HG03196 (cell line): ENCODE measurements around the gene CCDC137.
"Not testable (repeated sequence)": the region's sequence is repeated elsewhere in the genome, so short reads cannot be mapped to it uniquely, and the experiment has no call there.

ENCODE experiments used
- ATAC-seq: cut with Tn5 transposase; IDR thresholded peaks from one replicate; pipeline ENCODE4 v1.9.1; 2021; ENCODE audit not compliant: unreplicated experiment

CCDC137 gene, protein sequence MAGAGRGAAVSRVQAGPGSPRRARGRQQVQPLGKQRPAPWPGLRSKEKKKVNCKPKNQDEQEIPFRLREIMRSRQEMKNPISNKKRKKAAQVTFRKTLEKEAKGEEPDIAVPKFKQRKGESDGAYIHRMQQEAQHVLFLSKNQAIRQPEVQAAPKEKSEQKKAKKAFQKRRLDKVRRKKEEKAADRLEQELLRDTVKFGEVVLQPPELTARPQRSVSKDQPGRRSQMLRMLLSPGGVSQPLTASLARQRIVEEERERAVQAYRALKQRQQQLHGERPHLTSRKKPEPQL

DNA sequence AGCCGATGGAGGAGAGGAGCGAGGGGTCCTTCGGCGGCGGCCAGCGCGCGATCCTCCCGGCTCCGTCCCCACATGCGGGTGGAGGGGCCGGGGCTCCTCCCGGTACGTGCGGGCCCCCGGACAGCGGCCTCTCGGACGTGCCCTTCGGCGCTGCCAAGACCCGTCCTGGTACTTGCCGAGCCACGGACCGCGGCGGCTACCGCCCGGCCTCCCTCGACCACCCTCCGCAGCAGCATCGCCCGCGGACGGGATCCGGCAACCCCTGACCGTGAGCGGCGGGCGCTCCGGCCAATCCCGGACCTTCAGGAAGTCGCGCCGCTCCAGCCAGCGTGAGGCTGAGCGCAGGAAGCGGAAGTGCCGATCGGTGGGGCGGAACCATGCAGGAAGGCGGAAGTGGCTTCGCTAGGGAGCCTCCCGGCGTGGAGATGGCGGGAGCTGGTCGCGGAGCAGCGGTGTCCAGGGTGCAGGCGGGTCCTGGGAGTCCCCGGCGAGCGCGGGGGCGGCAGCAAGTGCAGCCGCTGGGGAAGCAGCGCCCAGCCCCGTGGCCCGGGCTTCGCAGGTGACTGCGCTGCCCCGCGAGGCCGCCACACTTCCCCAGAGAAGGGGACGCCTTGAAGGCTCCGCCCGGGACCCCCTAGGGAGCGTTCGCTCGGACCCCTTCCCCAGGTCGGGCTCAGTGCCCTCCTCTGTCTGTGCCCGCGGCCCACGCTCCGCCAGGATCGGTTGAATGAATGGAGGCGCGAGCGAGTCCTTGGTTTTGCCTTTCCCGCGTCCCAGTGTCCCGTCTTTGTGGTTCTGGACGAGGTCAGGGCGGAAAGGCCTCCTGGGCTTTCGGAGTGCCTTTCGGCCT lies at the start of gene CCDC137, which contains the start of gene OXLD1:
Gene CCDC137 (plus strand): TSS at position 396 of the 850 bp plus-strand sequence. CDS start 30 bp downstream, at position 426.
Gene OXLD1 (minus strand): TSS at position 264 of the 850 bp plus-strand sequence. CDS start 28 bp downstream, at position 236.
- ATAC-seq: peak; percentile 78

DNA sequence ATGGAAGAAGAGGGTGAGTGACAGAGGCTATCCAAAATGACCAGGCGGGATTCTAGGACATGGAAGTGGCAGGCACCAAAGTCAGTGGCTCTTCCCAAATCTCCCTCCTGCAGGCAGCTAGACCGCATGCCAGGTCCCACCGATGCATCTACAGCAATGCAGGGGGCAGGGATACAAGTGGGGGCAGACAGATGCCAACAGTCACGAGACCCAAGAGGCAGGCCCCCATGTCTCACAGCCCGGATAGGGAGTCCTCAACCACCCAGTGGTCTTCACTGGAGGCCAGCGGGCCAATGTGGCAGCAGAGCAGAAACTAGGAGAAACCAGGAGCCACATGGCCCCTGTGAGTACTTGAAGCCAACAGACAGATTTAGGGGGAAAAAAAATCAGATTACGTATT lies 49.7 kb upstream of the CCDC137 start:
- ATAC-seq: no peak

DNA sequence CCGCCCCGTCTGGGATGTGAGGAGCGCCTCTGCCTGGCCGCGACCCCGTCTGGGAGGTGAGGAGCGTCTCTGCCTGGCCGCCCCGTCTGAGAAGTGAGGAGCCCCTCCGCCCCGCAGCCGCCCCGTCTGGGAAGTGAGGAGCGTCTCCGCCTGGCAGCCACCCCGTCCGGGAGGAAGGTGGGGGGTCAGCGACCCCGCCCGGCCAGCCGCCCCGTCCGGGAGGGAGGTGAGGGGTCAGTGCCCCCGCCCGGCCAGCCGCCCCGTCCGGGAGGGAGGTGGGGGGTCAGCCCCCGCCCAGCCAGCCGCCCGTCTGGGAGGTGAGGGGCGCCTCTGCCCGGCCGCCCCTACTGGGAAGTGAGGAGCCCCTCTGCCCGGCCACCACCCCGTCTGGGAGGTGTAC lies 48.2 kb upstream of the CCDC137 start:
- not testable (repeated sequence) for ATAC-seq

DNA sequence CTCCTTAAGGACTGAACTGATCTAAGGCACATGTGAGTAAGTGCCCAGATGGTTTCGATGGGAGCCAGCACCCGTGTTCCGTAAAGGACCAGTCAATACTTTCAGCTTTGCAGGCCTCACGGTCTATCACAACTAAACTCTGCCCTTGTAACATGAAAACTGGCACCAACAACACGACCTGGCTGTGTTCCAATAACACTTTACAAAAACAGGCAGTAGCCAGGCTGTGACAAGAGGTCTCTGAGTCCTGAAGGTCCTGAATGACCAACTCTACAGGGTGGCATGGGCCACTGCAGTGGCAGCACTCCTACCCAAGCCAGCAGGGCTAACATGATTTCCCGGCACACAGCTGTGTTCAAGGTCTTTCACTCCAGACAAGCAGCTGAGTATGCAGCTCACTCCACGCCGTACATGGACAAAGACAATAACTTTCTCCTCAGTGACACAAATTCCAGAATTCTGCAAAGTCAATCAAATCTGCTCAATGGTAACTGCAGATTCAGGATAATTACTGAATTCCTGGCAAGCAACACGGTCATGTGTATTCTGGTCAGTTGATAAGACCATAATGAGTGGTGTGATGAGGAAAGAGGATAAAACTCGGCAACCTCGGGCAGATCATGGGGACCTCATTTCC lies 44.9 kb upstream of the CCDC137 start:
- ATAC-seq: no peak

DNA sequence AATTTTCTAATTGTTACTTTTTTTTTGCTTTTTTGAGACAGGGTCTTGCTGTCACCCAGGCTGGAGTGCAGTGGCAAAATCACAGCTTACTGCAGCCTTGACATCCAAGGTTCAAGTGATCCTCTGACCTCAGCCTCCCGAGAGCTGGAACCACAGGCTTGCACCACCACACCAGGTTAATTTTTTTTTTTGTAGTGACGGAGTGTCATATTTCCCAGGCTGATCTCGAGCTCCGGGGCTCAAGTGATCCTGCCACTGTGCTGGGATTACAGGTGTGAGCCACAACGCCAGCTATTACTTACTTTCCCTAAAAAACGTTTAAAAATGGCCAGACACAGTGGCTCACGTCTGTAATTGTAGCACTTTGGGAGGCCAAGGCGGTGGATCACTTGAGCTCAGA lies 36.3 kb upstream of the CCDC137 start:
- ATAC-seq: no peak

DNA sequence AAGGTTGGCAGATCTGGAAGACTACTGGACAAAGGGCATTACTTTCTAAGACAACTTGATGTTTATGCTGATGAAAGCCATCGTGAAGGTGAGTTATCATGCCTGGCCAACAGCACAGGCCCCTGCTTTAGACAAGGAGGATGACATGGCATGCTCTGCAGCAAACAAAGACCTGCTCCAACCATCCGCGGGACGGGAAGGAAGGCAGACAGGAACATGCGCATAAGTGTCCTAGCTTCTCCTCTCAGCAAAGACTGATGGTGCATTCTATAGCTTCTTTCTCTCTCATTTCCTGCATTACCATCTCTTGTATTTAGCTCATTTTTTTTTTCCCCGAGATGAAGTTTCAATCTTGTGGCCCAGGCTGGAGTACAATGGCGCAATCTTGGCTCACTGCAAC lies 35.1 kb upstream of the CCDC137 start:
- ATAC-seq: no peak

DNA sequence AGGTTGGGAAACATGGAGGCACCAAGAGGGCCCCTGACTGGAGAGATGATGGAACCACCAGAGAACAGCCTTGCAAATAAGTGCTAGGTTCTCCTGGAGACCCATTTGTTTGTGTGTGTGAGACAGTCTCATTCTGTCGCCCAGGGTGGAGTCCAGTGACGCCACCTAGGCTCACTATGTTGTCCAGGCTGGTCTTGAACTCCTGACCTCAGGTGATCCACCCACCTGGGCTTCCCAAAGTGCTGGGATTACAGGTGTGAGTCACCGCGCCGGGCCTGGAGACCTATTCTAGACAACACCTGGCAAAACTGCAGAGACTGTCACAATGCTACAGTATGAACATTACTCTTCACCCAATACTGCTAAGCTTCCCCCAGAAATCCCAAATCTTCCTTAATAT lies 31.1 kb upstream of the CCDC137 start:
- no peak for ATAC-seq

DNA sequence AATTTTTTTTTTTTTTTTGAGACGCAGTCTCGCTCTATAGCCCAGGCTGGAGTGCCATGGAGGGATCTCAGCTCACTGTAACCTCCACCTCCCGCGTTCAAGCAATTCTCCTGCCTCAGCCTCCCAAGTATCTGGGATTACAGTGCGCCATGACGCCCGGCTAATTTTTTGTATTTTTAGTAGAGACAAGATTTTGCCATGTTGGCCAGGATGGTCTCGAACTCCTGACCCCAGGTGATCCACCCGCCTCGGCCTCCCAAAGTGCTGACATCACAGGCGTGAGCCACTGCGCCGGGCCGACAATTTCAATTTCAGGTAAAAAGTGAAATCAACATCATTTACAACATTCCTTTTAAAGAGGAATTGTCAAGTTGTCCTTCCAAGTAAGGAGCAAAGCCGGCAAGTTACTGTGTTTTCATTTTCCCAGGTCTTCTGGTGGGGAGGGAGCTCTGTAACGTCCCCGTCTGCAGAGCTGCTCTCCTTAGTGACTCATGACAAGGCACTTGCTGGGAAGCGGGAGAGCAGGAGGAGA lies 30.5 kb upstream of the CCDC137 start:
- ATAC-seq: peak; percentile 8

DNA sequence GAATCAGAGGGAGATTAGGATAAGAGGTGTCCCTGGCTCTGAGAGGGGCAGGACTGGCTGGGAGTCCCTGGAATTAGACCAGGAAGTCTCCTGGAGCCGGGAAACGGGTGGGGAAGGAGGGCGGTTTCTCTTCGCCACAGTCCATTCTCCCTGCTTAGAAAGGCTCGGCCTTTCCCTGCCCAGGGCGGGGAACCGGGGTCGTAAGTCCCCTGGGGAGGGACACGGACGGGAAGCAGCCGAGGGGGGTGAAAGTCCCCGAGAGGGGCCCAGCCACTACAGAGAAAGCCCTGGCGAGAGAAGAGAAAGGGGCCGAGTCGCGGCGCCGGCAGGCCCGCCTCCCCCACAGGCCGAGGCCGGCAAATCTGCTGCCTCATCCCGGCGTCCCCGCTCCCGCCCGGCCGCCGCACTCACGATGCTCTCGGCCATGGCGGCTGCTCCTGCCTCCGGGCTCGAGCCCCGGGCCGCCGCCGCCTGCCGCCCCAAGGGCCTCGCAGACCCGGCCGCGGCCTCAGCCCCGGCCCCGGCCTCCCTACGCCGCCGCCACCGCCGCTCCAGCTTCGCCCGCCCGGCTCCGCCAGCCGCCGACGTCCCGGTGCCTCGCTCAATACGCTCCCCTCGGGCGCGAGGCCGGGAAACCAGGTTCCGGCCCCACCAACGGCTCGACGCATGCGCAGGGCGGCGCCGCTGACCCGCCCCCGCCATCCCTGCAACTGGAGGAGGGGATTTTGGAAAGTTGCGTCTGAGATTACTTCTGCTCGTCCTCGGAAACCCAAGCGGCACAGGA lies 29.8 kb upstream of the CCDC137 start, which contains the start of the genes NPLOC4 and TSPAN10:
Gene NPLOC4 (minus strand): TSS at position 608 of the 784 bp plus-strand sequence. CDS start 182 bp downstream, at position 426.
Gene TSPAN10 (plus strand): TSS at position 692 of the 784 bp plus-strand sequence. CDS start 5,217 bp downstream, outside the sequence.
- peak; percentile 92 for ATAC-seq

DNA sequence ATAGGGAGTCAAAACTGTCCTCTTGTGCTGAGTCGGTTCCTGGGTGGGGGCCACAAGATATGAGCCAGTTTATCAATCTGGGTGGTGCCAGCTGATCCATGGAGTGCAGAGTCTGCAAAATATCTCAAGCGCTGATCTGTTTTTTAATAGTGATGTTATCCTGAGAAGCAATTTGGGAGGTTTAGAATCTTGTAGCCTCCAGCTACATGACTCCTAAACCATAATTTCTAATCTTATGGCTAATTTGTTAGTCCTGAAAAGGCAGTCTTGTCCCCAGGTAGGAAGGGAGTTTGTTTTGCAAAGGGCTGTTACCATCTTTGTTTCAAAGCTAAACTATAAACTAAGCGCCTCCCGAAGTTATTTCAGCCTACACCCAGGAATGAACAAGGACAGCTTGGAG lies 27.9 kb upstream of the CCDC137 start:
- no peak for ATAC-seq

DNA sequence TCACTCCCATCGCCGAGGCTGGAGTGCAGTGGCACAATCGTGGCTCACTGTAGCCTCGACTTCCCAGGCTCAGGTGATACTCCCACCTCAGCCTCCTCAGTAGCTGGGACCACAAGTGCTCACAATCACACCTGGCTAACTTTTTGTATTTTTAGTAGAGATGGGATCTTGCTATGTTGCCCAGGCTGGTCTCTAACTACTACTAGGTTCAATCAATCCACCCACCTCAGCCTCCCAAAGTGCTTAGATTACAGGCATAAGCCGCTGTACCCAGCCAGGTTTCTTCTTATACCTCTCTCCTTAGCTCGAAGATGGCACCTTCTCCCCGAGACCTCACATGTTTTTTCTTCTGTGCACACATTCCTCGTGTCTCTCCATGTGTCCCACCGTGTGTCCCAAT lies 26.5 kb upstream of the CCDC137 start:
- ATAC-seq: no peak

DNA sequence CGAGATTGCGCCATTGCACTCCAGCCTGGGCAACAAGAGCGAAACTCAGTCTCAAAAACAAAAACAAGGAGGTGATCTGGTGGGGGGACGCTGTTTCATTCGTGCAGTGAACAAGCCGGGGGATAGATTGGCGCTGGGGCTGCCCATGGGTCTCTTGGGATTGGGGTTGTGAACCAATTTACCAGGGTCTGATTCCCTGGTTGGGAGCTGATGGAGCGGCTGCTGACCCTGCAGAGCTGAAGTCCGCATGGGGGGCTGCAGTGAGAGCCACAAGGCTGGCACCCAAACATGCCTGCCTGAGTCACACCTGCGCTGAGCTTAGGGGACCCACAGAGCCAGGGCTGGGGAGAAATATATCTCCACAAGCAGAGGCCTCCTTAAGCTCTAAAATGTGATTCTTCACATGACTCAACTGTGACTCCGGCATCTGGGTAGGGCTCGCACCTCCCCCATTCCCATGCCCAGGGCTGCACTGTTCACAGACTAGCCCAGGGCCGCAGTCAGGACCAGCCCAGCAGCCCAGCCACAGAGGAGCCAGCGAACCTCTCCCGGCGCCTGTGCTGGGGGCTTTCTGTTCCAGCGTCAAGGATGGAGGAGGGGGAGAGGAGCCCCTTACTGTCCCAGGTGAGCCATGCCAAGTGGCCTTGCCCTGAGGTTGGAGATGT lies 24.6 kb upstream of the CCDC137 start:
- no peak for ATAC-seq

DNA sequence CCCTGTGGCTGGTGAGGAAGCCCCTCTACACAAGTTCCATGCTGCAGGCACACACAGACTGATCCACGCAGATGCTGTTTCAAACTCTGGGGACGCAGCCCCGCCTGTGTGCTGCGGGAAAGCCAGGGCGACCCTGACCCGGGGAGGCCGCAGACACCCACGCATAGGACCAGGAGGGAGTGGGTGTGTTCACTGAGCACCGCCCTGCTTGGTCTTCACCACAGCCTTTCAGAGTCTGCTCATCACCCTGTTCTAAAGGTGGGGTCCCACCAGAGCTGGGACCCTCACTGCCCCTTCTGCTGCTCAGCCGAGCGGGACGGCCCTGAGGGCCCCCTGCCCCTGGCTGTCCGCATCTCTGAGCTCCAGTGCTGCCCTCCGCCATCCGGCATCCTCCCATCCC lies 22.0 kb upstream of the CCDC137 start:
- no peak for ATAC-seq

DNA sequence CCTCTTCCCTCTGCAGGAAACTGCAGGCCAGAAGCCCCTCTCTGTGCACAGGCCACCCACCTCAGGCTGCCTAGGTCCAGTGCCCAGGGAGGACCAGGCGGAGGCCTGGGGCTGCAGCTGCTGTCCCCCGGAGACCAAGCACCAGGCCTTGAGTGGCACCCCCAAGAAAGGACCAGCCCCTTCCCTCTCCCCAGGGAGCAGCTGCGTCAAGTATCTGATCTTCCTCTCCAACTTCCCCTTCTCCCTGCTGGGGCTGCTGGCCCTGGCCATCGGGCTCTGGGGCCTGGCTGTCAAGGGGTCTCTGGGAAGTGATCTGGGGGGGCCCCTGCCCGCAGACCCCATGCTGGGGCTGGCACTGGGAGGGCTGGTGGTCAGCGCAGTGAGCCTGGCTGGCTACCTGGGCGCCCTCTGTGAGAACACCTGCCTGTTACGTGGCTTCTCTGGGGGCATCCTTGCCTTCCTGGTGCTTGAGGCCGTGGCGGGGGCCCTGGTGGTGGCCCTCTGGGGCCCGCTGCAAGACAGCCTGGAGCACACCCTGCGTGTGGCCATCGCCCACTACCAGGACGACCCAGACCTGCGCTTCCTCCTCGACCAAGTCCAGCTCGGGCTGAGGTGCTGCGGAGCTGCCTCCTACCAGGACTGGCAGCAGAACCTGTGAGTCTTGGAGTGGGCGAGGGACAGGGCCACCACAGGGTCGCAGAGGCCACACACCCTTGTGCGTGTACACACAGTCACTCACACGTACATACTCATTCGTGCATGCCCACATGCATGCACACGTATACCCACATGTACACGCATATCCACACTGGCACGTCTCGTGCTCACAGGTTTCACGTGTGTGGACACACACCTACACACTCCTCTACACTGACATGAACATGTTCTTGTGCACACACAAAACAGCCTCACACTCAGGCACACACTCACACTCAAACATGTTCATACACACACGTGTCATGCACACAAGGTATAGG lies 21.3 kb upstream of the CCDC137 start:
- no peak for ATAC-seq

DNA sequence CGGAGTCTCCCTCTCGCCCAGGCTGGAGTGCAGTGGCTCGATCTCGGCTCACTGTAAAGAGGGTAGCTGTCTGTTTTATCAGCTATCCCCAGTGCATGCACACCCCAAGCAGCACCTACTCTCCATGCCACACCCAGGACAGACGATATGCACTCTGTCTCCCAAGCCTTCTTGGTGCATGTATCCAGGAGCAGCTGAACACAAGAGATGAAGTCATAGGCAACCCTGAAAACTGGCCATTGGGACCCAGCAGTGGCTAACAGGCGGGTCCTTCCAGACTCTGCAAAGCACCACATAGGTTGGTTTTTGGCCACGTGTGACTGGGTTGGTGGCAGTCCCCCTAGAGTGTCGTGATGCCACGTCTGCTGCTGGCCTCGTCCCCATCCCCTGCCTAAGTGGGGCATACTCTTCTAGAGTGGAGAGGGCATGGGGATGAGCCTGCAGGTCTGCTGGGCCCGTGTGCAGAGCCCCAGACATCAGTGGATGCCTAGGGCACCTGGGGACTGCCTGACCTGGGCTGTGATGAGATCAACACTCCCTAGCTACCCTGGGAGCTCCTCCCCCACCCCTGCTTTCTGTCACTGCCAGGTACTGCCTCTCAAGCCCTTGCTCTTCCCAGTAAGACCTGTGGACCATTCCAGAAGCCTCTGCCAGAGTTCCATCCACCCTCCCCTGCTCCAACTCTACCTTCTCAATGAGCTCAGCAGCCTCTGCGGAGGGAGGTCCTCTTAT lies 19.5 kb upstream of the CCDC137 start:
- ATAC-seq: no peak

DNA sequence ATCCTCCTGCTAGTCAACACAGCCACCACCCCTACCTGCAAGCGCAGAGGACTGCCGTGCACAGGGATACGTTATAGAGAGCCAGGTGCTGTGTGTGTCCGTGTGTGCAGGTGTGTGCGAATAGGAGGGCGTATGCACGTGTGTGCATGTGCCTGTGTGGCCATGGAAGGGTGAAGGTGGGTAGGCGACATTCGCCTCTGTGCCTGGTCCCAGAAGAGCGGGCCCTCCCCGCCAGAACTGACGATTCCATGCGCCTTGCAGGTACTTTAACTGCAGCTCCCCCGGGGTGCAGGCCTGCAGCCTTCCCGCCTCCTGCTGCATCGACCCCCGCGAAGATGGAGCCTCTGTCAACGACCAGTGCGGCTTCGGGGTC lies 18.9 kb upstream of the CCDC137 start:
- ATAC-seq: no peak

DNA sequence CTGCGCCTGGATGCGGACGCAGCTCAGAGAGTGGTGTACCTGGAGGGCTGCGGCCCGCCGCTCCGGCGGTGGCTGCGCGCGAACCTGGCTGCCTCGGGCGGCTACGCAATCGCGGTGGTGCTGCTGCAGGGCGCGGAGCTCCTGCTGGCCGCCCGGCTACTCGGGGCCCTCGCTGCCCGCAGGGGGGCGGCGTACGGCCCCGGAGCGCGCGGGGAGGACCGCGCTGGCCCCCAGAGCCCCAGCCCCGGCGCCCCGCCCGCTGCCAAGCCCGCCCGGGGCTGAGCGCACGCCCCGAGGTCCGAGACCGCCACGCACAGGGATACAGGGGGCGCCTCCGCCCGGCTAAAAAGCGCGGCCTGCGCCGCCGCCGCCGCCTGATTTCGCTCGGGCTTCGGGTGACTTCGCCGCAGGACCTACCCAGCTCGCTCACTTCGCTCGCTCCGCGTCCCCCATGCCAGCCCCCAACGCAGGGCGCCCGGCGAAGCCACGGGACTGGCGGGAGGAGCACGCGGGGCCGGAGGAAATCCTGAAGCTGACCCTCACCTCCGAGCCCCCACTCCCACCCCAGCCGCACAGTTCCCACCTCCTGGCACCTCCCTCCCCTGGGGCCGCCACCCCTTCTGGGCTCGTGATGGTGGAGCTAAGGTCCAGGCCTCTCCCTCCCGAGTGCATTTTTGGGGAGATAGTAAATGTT lies 18.4 kb upstream of the CCDC137 start:
- ATAC-seq: no peak
